IPS-NIHi7 (cell line): ENCODE measurements around the gene HIVEP3.
A peak's percentile ranks its signal among the peaks of the same experiment; 100 is the strongest.

Source experiments
- DNase-seq: peaks from one replicate; pipeline ENCODE4 v3.0.0; 2012; ENCODE audit warnings: mixed read lengths; ENCODE audit errors: extremely low spot score

The HIVEP3 gene

GRCh38 chr1:41583658-41584547 lies 334.8 kb downstream of the HIVEP3 start:
- peak; percentile 42 for DNase-seq

- no peak for DNase-seq
Measured at GRCh38 chr1:41582851-41583657, 335.7 kb downstream of the HIVEP3 start.

- DNase-seq: no peak
Measured at GRCh38 chr1:41582351-41582750, 336.4 kb downstream of the HIVEP3 start.

- no peak for DNase-seq
Measured at GRCh38 chr1:41582004-41582325, 336.8 kb downstream of the HIVEP3 start.

- no peak for DNase-seq
Measured at GRCh38 chr1:41581216-41582003, 337.3 kb downstream of the HIVEP3 start.

- DNase-seq: no peak
Measured at GRCh38 chr1:41580520-41581172, 338.1 kb downstream of the HIVEP3 start.

- no peak for DNase-seq
Measured at GRCh38 chr1:41580021-41580420, 338.7 kb downstream of the HIVEP3 start.

GRCh38 chr1:41578712-41579335 lies 339.9 kb downstream of the HIVEP3 start:
- DNase-seq: peak; percentile 70

GRCh38 chr1:41576620-41577019 lies 342.1 kb downstream of the HIVEP3 start:
- DNase-seq: no peak

GRCh38 chr1:41576206-41576605 lies 342.5 kb downstream of the HIVEP3 start:
- no peak for DNase-seq

GRCh38 chr1:41574842-41575241 lies 343.9 kb downstream of the HIVEP3 start:
- no peak for DNase-seq

- peak; percentile 89 for DNase-seq
Measured at GRCh38 chr1:41573785-41574713, 344.7 kb downstream of the HIVEP3 start.

GRCh38 chr1:41573194-41573593 lies 345.5 kb downstream of the HIVEP3 start:
- no peak for DNase-seq

GRCh38 chr1:41572224-41572623 lies 346.5 kb downstream of the HIVEP3 start:
- DNase-seq: no peak

- DNase-seq: no peak
Measured at GRCh38 chr1:41571041-41571440, 347.7 kb downstream of the HIVEP3 start.

- DNase-seq: no peak
Measured at GRCh38 chr1:41568204-41568603, 350.5 kb downstream of the HIVEP3 start.

GRCh38 chr1:41566969-41567368 lies 351.8 kb downstream of the HIVEP3 start:
- DNase-seq: no peak

GRCh38 chr1:41566274-41566885 lies 352.3 kb downstream of the HIVEP3 start:
- no peak for DNase-seq

GRCh38 chr1:41564741-41565475 lies 353.8 kb downstream of the HIVEP3 start:
- DNase-seq: no peak
